NCI-H1436 (cell line): ENCODE measurements around the gene MICAL1.

Experiments used
- DNase-seq: peaks from one replicate; lab custom pipeline; 2025; lab: John Stamatoyannopoulos, UW

Gene MICAL1, protein sequence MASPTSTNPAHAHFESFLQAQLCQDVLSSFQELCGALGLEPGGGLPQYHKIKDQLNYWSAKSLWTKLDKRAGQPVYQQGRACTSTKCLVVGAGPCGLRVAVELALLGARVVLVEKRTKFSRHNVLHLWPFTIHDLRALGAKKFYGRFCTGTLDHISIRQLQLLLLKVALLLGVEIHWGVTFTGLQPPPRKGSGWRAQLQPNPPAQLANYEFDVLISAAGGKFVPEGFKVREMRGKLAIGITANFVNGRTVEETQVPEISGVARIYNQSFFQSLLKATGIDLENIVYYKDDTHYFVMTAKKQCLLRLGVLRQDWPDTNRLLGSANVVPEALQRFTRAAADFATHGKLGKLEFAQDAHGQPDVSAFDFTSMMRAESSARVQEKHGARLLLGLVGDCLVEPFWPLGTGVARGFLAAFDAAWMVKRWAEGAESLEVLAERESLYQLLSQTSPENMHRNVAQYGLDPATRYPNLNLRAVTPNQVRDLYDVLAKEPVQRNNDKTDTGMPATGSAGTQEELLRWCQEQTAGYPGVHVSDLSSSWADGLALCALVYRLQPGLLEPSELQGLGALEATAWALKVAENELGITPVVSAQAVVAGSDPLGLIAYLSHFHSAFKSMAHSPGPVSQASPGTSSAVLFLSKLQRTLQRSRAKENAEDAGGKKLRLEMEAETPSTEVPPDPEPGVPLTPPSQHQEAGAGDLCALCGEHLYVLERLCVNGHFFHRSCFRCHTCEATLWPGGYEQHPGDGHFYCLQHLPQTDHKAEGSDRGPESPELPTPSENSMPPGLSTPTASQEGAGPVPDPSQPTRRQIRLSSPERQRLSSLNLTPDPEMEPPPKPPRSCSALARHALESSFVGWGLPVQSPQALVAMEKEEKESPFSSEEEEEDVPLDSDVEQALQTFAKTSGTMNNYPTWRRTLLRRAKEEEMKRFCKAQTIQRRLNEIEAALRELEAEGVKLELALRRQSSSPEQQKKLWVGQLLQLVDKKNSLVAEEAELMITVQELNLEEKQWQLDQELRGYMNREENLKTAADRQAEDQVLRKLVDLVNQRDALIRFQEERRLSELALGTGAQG

DNA sequence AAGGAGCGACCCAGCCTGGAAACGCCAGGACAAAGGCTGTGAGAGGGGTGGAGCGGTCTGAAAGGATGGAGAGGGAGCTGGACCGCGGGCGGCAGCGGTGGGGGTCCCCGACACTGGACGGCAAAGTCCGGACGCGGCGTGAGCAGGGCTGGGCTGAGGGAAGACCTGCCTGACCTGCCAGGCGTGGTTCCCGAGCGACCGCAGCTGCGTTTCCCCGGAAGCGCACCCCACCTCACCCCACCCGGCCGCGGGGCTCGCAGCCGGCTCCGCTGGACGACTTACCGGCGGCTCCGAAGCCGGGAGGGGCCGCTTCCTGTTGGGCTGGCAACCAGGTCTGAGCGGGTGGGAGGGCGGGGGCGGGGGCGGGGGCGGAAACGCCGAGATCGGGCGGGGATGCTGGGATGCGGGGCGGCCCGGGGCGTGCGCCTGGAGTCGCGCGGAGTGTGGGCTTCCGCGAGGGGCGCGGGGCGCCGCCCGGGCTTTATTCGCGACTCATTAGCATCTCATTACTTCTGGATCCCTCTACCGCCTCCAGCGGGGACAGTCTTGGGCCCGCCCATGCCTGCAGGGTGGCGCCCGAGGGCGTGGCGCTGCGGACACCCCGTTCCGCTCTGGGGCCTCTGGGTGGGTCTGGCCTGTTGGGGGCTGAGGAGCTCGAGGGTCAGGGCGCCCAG, at the start of gene MICAL1:
MICAL1 (minus strand) TSS at position 336 of the 674 bp plus-strand sequence. CDS start 1,576 bp downstream, outside the sequence.
- peak; percentile 88 for DNase-seq

DNA sequence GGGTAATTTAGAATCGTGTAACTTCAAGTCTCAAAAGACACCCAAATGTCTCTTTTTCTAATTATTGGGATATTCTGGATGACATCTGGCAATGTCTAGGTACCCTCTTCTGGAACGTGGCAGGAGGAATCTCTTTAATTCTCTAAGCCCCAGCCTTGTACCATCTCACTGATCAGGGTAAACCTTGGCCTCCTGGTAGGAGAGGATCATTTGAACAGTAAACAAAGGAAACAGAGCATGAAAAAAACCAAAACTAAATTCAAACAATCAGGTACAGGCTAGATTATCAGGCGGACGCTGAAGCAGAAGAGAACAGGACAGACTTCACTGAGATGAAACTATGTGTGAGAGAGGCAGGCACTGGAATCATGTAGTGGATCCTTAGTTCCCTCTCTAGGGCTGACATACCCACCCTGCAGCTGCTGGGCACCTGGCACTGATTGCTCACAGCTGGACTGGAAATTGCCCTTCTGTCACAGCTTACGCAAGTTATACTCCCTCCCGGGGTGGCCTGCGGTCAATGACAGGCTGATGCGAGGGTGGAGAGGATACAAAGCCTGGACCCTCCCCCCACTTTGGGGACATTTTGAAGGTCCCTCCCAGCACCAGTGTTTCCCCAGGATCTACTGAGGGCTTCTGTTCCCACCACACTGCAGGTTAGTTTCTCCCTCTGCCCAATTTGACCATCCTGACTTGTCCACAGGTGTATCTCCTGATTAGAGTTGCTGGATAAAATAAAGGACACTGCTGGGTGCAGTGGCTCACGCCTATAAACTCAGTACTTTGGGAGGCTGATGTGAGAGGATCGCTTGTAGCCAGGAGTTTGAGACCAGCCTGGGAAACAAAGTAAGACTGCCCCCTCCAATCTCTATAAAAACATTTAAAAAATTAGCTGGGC, 48.0 kb upstream of the MICAL1 start:
- DNase-seq, result no peak

DNA sequence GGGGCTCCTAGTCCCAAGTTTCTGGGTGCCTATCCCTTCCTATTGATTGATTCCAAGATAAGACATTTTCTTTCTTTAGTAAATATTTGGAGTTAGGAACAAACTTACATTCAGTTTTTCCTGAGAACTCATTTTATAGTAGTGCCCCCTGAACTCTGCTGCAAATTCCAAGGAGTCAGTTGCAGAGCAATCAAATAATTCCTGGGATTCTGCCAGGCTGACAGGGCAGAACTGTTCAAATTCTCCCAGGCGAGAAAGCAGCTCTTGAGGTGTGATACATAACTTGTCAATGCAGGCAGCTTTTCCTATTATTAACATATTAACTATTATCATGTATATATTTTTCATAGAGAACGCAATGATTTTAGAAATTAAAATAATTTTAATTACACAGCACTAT, 43.4 kb upstream of the MICAL1 start:
- DNase-seq, result no peak

DNA sequence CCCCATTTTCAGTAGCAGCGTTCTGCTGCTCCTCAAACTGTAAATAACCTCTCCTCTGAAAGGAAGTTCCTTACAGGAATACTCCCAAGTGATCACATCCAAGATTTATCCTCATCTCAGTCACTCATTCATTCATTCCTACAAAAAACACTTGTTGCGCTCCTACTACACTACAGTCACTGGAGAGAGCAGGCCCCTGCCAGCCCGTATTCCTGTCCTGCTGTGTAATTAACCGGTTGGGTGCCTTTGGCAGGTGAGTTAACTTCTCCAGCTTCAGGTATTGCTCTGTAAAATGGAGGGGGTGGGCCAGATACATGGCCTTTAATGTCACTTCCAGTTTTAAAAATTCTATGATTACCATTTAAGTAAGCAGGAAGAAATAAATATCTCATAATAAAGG, 42.5 kb upstream of the MICAL1 start:
- DNase-seq, result no peak

DNA sequence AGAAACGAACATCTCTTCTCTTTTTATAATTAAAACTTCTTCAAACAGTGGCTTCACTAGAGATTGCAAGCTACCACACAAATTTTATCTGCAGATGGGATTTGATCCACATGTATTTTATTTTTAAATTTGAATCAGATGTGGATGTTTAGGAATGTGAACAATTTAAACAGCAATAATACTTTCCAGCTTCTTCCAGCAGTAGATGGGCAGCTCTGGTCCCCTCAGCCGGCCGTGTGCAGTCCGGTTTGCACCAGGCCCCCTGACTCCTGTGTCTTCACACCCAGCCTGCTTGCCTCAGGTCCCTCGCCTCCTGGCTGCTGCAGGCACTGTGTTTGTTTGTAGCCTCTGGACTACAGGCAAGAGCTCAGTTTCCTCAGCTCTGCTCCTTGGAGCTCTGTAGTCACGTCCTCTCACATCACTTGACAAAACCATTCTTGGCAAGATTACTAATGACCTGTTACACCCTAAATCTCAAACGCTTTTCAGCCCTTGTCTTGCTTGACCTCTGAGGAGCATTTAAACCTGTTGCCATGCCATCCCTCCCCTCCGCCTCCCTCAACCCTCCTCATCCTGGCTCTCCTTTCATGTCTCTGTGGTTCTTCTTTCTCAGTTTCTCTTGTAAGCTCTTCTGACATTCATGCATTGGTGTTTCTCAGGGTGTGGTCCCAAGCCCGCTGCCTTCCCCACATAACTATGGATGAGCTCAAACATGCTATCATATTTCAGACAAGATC, 40.6 kb upstream of the MICAL1 start:
- DNase-seq, result no peak

DNA sequence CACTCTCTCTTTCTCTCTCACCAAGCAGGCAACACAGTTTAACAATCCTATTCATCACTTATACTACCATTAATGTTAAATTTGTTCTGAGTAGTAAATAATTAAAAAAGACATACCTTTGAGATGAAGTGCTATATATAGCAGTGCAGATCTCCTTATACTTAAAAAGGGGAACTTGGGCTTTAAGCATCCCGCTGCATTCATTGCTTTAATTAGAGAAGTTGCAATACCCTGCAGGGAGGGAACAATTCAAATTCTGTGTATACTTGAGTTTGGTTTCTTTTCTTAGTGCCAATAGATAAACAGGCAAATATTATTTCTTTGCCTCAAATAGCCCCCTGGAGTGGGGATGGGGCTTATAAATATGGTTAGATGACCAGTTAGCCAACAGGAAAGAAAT, 38.3 kb upstream of the MICAL1 start:
- DNase-seq, result no peak

DNA sequence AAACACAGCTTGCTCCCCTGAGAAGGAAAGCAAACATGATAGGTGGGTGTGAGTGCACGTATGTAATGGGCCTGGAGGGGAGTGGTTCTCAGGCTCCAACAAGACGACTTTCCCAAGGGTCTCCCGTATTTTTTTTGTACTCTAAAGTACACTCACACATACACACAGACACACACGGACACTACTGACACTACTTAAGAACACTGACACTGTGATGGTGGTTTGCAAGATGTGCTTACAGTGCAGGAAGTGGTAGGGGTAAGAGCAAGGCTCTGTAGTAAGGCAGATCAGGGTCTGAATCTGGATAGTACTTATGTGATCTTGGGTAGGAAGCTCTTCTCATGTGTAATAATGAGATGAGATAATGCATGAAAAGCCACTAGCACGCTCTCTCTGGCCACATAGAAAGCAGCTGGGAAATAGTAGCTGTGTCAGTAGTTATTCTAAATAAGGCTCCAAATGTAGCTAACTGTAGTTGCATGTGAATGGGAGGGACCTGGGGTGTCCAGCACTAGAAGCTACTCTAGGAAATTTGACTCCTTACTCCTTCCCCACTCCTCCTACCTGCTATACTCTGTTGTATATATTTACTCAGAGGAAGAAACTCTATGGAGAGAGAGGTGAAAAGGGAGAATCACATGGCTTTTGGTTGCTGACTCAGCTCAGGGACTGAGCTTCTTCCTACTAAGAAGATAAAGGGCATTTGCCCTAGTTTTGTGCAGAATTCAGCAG, 35.8 kb upstream of the MICAL1 start:
- no peak for DNase-seq

DNA sequence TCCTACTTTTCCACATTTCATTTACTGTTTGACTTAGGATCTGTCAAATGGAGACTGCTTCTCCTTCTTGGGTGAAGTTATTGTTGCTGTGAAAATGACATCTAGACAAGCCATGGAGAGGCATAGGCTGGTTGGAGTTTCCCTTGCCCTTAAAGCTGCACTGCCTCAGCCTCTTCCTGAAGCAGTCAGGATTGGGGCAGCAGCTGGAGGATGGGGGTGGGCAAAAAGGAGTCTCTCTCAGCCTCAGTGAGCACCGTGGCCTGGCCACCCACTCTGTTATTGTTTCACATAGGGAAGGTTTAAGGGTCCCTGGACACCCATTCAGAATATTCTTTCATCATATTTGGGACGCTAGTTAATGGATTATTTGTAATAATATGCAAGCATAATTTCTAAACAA, 35.1 kb upstream of the MICAL1 start:
- DNase-seq, result no peak

DNA sequence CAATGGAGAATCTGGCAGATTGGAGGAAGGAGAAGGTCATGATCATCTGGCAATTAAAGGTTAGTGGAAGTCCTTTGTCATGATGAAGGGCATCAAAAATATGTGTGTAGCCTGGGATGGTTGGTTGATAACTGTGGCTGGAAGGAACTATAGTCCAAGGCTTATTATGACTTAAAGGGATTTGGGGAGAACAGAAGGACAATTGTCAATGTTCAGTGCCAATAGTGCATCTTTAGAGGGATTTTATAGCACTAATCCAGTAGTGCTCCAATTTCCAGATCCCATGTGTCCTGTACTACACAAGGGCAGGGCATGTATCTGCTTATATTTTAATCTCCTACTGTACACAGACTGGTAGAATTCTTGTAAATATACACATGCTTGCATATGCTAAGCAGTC, 32.4 kb upstream of the MICAL1 start:
- no peak for DNase-seq

DNA sequence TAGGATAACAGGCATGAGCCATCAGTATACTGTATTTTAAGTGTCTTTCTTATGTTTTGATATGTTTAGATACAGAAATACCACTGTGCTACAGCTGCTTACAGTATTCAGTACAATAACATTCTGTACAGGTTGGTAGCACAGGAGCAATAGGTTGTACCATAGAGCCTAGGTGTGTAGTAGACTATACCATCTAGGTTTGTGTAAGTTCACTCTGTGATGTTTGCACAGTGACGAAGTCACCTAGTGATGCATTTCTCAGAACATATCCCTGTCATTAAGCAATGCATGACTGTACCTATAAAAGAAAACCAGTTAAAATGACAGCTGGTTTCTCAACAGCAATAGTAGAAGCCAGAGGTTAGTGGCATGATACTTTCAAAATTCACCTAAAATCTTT, 30.5 kb upstream of the MICAL1 start:
- DNase-seq, result no peak

DNA sequence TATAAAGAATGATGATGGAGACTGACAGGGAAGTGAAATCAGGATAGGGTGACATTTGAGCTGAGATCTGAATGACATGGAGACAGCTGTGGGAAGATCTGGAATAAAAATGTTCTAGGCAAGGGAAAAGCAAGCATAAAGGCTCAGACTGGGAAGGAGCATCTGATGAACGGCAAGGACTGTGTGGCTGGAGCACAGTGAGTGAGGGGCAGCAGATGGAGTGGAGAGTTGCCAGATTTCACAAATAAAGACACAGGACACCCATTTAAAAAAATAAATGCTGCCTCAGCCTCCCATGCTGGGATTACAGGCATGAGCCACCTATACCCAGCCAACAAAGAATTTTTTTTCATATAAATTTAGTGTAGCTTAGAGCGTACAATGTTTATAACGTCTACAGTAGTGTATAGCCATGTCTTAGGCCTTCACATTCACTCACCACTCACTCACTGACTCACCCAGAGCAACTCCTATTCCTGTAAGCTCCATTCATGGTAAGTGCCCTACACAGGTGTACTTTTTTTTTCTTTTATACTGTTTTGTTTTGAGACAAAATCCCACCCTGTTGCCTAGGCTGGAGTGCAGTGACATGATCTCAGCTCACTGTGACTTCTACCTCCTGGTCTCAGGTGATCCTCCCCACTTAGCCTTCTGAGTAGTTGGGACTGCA, 29.8 kb upstream of the MICAL1 start:
- no peak for DNase-seq

DNA sequence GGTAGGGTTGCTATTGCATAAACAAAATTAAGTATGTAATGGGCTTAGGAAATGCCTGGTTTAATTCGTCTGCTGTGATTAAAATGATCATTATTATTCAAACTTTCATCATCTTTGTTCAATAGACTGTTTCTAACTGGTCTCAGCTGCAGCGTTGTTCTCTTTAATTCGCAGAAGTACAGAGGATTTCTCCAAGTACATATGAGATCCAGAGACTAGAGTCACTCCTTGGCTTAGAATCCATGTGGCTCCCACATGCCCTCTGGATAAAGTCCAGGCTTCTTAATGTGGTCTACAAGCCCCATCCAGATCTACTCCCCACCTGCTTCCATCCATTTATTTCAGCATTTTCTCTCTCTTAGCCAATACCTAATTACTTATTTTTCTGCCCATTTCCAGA, 28.6 kb upstream of the MICAL1 start:
- no peak for DNase-seq

DNA sequence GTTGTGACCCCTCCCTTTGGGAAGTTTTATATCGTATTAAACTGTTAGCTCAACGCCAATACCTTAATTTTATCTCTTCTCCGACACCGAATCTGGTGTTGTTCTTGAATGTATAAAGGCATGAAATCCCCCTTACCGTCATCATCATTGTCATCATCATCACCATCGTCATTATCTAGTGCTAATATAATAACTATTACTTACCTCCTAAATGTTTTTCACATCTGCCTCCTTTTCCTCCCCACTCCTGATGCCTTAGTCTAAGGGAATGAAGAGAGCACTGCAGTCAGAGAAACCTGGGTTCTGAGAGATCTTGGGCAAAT, 28.1 kb upstream of the MICAL1 start:
- no peak for DNase-seq

DNA sequence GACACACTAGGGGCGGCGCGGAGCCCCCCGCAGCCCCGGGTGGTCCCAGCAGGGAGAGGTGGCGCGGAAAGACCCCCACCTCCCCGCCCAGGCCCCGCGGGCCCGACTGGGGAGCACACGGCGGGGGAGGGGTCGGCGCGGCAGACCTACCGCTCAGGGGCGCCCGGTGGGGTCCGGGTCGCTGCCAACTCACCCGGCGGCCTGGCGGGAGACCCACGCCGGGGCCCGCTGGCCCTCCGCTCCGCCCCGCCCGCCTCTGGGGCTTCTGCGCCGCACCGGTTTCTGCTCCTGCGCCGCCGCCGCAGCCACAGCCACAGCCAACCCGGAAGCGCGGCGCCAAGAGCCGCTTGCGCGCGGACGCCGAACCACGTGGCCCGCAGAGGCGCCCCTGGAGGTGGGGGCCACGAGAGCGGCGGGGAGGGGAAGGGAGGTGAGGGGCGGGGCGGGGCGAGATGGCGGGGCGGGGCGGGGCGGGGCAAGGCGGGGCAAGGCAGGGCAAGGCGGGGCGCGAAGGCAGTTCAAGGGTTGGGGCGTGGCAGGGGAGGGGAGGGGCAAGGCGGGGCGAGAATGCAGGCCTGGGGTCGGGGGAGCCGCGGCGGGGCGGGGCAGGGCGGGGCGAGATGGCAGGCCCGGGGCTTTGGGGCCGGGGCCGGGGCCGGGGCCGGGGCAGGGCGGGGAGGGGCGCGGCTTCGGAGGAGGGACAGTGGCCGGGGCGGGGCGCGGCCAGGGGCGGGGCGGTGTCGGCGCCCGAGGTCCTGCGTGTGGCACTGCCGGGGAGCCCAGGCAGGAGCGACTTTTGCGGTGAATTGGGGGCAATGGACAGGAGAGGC, 27.5 kb upstream of the MICAL1 start, which contains the start of gene ZBTB24:
ZBTB24 (minus strand) TSS at position 315 of the 830 bp plus-strand sequence. CDS start 1,193 bp downstream, outside the sequence.
- DNase-seq, result peak; percentile 87

DNA sequence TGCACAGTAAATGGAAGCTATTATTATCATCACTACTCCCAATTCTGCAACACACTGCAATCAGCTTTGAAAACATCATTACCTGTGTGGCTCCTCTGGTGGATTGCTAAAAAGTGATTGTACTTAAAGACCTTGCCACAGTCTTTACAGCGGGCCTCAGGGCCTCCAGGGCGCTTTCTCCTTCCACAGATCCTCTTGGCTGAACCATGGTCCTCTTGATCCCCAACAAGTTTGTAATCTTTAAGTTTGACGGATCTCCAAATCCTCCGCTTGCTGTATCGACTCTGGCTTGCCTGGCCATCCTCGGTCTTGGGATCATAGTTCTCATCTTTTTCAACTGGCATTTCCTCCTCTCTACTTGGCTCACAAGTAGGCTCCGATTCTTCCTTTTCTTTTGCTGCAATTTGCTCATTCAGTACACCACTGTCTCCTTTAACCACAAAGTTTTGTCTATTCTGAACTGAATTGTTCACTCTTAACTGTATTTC, 25.5 kb upstream of the MICAL1 start:
- no peak for DNase-seq

DNA sequence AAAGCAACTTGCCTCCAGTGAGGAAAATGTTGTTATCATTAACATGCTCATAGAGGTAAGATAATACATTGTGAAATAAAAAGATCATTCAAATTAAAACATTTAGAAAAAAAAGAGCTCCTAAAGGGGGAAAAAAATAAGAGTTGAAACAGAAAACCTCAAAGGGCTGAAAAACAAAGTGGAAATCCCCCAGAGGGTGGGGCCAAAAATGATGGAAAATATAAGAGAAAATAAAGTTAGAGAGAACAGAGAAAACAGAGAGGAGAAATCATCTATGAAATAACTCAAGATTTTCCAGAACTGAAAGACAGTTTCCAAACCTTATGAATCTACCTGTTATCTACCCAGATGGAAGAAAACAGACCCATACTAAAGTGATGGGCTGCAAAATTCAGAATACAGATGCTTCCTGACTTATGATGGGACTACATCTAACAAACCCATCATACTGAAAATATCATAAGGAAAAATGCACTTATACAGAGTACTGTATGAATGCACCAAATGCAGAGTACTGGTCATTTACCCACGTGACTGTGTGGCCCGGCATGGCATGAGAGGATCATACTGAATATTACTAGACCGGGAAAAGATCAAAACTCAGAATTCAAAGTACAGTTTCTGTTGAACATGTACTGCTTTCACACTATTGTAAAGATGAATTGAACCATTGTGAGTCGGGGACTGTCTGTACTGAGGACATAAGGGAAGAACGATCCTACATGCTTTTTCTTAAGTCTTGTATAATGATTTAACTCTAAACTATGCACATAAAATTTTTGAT, 23.5 kb upstream of the MICAL1 start:
- DNase-seq, result no peak

DNA sequence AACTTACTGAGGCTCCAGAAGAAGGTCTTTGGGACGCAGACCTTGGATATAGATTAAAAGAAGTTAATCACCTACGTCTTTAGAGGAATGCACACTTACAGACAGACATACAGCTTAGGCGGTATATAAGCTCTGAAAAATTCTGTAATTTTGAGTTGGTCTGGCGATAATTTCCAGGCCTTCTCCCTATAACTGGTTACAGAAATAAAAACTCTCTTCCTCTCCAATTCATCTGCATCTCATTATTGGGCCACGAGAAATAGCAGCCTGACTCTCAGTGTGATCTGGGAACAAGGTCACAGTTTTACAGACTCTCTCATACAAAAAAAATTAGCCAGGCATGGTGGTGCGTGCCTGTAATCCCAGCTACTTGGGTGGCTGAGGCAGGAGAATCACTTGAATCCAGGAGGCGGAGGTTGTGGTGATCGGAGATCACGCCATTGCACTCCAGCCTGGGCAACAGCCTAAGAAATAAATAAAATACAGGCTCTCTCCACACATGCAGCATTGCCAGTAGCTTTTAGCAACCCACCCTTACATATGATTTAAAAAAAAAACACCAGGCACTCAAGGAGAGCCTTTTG, 22.7 kb upstream of the MICAL1 start:
- no peak for DNase-seq
